Esophagus squamous epithelium (tissue), 5 donors: ENCODE data around the gene PRPSAP1. TPM values are rescaled to one million over a fixed set of nuclear protein-coding genes. Genes with fewer than 3 reads are reported as not detected.
A peak's percentile ranks its signal among the peaks of the same experiment; 100 is the strongest.

Experiments used
- DNase-seq: peaks from one replicate; lab custom pipeline; 2025; lab: John Stamatoyannopoulos, UW
- H3K27ac ChIP-seq, 4 donors: fragments of 200-600 bp; sonication (generic); one replicate each; pipeline ENCODE4 v1.5.1; 2016 to 2019; ENCODE audit warnings: mild to moderate bottlenecking in 1 of 4
- H3K27me3 ChIP-seq, 4 donors: fragments of 200-600 bp; sonication (generic); 1 replicate in 3 of 4; 2 replicates in 1 of 4; pipeline versions ENCODE4 v1.5.1 to v1.6.0; 2017 to 2021; ENCODE audit warnings: antibody characterized with exemption in 1 of 4
- H3K36me3 ChIP-seq, 3 donors: fragments of 200-600 bp; sonication (generic); one replicate each; pipeline ENCODE4 v1.5.1; 2016 to 2019
- H3K4me1 ChIP-seq, 3 donors: fragments of 200-600 bp; sonication (generic); one replicate each; pipeline ENCODE4 v1.5.1; 2017 to 2019
- H3K4me3 ChIP-seq, 4 donors: fragments of 200-600 bp; sonication (generic); 1 replicate in 3 of 4; 2 replicates in 1 of 4; pipeline ENCODE4 v1.5.1; 2016 to 2019; ENCODE audit warnings: mild to moderate bottlenecking in 2 of 4, moderate library complexity in 1 of 4
- H3K9me3 ChIP-seq, 3 donors: fragments of 200-600 bp; sonication (generic); one replicate each; pipeline ENCODE4 v1.5.1; 2016 to 2019
- POLR2A ChIP-seq, 4 donors: fragments of 450-650 bp; IDR thresholded peaks; one replicate each; pipeline ENCODE4 v1.6.1; 2017; ENCODE audit warnings: antibody characterized with exemption in 4 of 4, mild to moderate bottlenecking in 4 of 4, moderate library complexity in 3 of 4
- WGBS, 2 donors: methylation state at CpG; one replicate each; pipeline ENCODE4 v1.1.5; 2018; 5-methylcytosine and 5-hydroxymethylcytosine counted together
- intact Hi-C: fragments of 100-400 bp; cut with DNase I; formaldehyde crosslinking; loops from one replicate; pipeline ENCODE4 v1.15.0; 2022
- total RNA-seq, 4 donors: library from RNA; depleted of rRNA; stranded (reverse); fragments of >200 nt; gene quantifications; one replicate each; pipeline ENCODE4 v1.1.0, GENCODE V29; 2016
- TF ChIP-seq, protein P1 (sequence below), 6 experiments: fragments of 450-650 bp in 4 of 6; fragments of 200-600 bp in 2 of 6; sonication (generic) in 2 of 6; IDR thresholded peaks; one replicate each; pipeline ENCODE4 v1.5.1; 2016 to 2019; ENCODE audit warnings: antibody characterized with exemption in 6 of 6, mild to moderate bottlenecking in 4 of 6, moderate library complexity in 4 of 6
- donor health status: DM: yes; HTN: yes; CAD: no.

PRPSAP1 gene
- total RNA-seq, 4 donors from 2014 or later, result 36.0 to 68.6 (median 49.5) TPM

DNA sequence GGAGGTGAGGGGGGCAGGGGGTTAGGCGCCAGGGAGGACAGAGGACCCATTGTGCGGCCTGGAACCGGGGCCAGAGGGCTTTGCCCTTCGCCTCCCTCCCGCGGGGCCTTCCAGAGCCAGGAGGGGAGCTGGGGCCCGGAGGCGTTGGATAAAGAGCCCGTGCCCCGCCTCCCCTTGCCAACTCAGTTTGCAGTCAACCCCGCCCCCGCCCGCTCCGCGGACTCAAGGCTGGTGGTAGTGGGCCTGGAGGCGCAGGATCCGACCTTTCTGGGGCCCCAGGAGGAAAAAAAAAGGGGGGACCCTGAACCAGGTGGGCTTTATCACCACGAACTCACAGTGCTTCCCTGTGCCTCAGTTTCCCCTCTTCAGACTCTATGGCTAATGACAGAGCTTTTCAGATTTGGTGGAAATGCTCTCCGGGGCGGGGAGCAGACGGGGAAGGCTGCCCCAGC is 28.7 kb upstream of the PRPSAP1 start:
- peaks cover 0 to 19% (median 0%) of the 10 kb centered on the region in 4 donors for H3K27me3 ChIP-seq
- H3K36me3 ChIP-seq, result peaks cover 0 to 9% (median 0%) of the 10 kb centered on the region in 3 donors
- 6% methylated on average over 9 of the region's 21 CpGs; no CpG with 5 or more reads in 1 of the 2 donors for WGBS, 2 donors
- no peak for DNase-seq
- peak overlapping the region; percentile 84 to 92 (median 88) for H3K27ac ChIP-seq
- no peak for TF ChIP-seq POLR2A (IDR thresholded peaks at IDR 0.05)
- TF ChIP-seq, protein P1, sequence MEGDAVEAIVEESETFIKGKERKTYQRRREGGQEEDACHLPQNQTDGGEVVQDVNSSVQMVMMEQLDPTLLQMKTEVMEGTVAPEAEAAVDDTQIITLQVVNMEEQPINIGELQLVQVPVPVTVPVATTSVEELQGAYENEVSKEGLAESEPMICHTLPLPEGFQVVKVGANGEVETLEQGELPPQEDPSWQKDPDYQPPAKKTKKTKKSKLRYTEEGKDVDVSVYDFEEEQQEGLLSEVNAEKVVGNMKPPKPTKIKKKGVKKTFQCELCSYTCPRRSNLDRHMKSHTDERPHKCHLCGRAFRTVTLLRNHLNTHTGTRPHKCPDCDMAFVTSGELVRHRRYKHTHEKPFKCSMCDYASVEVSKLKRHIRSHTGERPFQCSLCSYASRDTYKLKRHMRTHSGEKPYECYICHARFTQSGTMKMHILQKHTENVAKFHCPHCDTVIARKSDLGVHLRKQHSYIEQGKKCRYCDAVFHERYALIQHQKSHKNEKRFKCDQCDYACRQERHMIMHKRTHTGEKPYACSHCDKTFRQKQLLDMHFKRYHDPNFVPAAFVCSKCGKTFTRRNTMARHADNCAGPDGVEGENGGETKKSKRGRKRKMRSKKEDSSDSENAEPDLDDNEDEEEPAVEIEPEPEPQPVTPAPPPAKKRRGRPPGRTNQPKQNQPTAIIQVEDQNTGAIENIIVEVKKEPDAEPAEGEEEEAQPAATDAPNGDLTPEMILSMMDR (IDR thresholded peaks at IDR 0.05), result no peak
- intact Hi-C loops, result no loop called here
- peak overlapping the region; percentile 60 to 87 (median 66) for H3K4me3 ChIP-seq
- H3K4me1 ChIP-seq, result peaks cover 23 to 58% (median 28%) of the 10 kb centered on the region in 3 donors
- H3K9me3 ChIP-seq, result no peaks in the 10 kb centered on the region

DNA sequence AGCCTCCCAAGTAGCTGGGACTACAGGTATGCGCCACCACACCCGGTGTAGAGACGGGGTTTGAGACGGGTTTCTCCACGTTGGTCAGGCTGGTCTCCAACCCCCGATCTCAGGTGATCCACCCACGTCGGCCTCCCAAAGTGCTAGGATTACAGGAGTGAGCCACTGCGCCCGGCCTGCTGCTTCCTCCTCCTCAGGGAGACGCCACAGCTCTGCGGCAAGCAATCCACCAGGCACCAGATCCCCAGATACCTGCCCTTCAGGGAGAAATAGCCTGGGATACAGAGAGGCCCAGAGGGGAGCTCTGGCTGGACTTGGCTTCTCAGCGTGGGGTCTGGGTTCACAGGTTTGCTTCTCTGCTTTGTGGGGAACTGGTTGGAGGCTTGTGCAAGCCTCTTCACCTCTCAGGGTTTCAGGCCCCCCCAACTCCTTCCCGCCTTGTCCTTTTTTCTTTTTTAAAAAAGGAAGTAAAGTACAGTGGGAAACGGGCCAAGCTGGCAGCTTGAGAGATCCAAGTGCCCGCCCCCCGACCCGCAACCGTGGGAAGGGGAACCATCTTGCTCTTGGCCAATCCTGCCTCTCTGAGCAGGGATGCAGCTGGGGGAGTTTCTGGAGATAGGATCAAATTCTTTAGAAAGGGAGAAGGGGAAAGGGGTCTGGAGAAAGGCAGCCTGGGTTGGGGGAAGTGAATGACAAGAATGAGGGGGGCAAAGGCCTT is 28.1 kb upstream of the PRPSAP1 start:
- DNase-seq, result no peak
- Histone ChIP-seq H3K9me3 (no peaks in the 10 kb centered on the region), H3K36me3 (peaks cover 0 to 3% (median 0%) of the 10 kb centered on the region in 3 donors), H3K4me3 (peak overlapping the region in 3 of 4 donors; percentile 63 to 87 (median 70)), H3K27ac (peak overlapping the region; percentile 84 to 92 (median 88)), H3K4me1 (peaks cover 23 to 58% (median 29%) of the 10 kb centered on the region in 3 donors), H3K27me3 (peaks cover 0 to 19% (median 0%) of the 10 kb centered on the region in 4 donors)
- 41 to 65% methylated on average over 5 to 14 of the region's 19 CpGs for WGBS, 2 donors
- intact Hi-C loops, result no loop called here
- TF ChIP-seq, protein P1 (IDR thresholded peaks at IDR 0.05), result no peak
- no peak for TF ChIP-seq POLR2A (IDR thresholded peaks at IDR 0.05)

DNA sequence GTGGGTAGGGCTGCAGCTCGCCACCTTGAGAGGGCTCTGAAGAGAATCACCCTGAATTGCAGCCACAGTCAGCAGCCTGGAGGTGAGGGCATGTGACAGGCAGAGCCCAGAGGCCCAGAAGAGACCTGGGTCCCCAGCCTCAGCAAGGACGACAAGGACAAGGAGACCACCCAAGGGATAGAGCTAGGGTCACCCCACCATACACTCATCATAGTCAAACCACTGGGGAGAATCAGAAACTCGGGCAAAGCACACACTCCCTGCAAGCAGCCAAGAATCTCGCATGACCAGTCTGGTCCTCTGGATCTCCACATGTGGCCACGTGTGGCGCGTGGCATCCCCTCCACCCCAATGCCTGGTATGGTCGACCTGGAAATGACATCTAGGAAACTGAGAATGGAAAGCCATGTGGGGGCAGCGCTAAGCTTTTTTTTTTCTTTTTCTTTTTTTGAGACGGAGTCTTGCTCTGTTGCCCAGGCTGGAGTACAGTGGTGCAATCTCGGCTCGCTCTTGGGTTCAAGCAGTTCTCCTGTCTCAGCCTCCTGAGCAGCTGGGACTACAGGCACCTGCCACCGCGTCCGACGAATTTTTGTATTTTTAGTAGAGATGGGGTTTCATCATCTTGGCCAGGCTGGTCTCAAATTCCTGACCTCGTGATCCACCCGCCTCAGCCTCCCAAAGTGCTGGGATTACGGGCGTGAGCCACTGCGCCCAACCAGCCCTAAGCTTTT is 26.1 kb upstream of the PRPSAP1 start:
- WGBS, 2 donors, result 88% methylated on average over 20 to 21 of the region's 21 CpGs
- Histone ChIP-seq H3K4me1 (peaks cover 14 to 51% (median 15%) of the 10 kb centered on the region in 3 donors), H3K27ac (no peak overlapping the region), H3K36me3 (no peaks in the 10 kb centered on the region), H3K27me3 (peaks cover 0 to 9% (median 0%) of the 10 kb centered on the region in 4 donors), H3K9me3 (no peaks in the 10 kb centered on the region), H3K4me3 (no peak overlapping the region)
- no peak for DNase-seq
- TF ChIP-seq, protein P1 (IDR thresholded peaks at IDR 0.05), result no peak
- no peak for TF ChIP-seq POLR2A (IDR thresholded peaks at IDR 0.05)
- intact Hi-C loops, result no loop called here

DNA sequence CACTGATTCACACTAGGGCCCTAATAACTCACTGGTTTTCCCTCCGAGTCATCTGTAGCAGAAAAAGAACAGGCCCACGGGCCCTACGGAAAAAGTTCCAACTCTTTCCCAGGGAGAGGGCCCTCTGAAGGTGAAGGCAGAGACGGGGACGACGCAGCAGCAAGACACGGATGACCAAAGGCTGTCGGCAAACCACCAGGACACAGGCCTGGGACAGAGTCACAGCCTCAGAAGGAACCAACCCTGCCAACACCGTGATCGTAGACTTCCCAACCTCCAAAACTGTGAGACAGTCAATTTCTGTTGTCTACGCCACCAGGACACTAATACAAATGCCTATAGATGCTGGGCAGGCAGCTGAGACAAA is 25.5 kb upstream of the PRPSAP1 start:
- intact Hi-C loops, result no loop called here
- TF ChIP-seq, protein P1 (IDR thresholded peaks at IDR 0.05), result no peak
- no peak for TF ChIP-seq POLR2A (IDR thresholded peaks at IDR 0.05)
- H3K9me3 ChIP-seq, result no peaks in the 10 kb centered on the region
- no peaks in the 10 kb centered on the region for H3K36me3 ChIP-seq
- peaks cover 14 to 47% (median 15%) of the 10 kb centered on the region in 3 donors for H3K4me1 ChIP-seq
- no peak overlapping the region for H3K27ac ChIP-seq
- no peak overlapping the region for H3K4me3 ChIP-seq
- H3K27me3 ChIP-seq, result peaks cover 0 to 9% (median 0%) of the 10 kb centered on the region in 4 donors
- WGBS, 2 donors, result 84 to 86% methylated on average over 9 to 11 of the region's 11 CpGs
- no peak for DNase-seq
